Measurements from ENCODE around the gene TRABD2B. TPM values are rescaled to one million over a fixed set of nuclear protein-coding genes. Genes with fewer than 3 reads are reported as not detected.

The TRABD2B gene
- total RNA-seq, 1 experiment from 2014 or later, result 0.36 TPM

- intact Hi-C loops (cut with micrococcal nuclease; ENCODE audit: unreplicated experiment), result no loop called here
- Histone ChIP-seq H3K4me3 (ENCODE audit: low read depth, low read length) (no peak overlapping the region), H3K27me3 (replicated peaks; ENCODE audit: control insufficient read depth, insufficient read depth, low read length) (no peaks in the 10 kb centered on the region), H3K9me3 (no peaks in the 10 kb centered on the region), H3K36me3 (ENCODE audit: control insufficient read depth, insufficient read depth, low read length) (no peaks in the 10 kb centered on the region), H3K4me1 (no peaks in the 10 kb centered on the region)
- Mint-ChIP-seq H3K36me3 (ENCODE audit: insufficient read depth, unreplicated experiment) (no peaks in the 10 kb centered on the region), H3K9me3 (ENCODE audit: unreplicated experiment) (no peaks in the 10 kb centered on the region), H3K27me3 (ENCODE audit: insufficient read depth, unreplicated experiment) (no peaks in the 10 kb centered on the region), H3K27ac (ENCODE audit: unreplicated experiment) (no peak overlapping the region), H3K4me1 (ENCODE audit: low read depth, unreplicated experiment) (peaks cover 7% of the 10 kb centered on the region), H3K4me3 (ENCODE audit: unreplicated experiment) (no peak overlapping the region)
- BruUV-seq (replicated peaks), result no TSS peak
- TF ChIP-seq CTCF (IDR thresholded peaks at IDR 0.05; ENCODE audit: insufficient read depth in 1 of 2, low read depth in 1 of 2, low read length in 1 of 2, severe bottlenecking in 1 of 2, unreplicated experiment in 1 of 2), result no peak
- DNase-seq, result no peak
- ChIA-PET POLR2A (interaction anchor here (0.5 kb wide), 1 partner anchor 41 kb away, joined by 6 read pairs; the partner anchor contains the start of gene TRABD2B), CTCF (no interaction called here)
Measured at GRCh38 chr1:48038270-48038767, 41.1 kb upstream of the TRABD2B start.

- Mint-ChIP-seq H3K9me3 (ENCODE audit: unreplicated experiment) (no peaks in the 10 kb centered on the region), H3K27ac (ENCODE audit: unreplicated experiment) (no peak overlapping the region), H3K36me3 (ENCODE audit: insufficient read depth, unreplicated experiment) (no peaks in the 10 kb centered on the region), H3K27me3 (ENCODE audit: insufficient read depth, unreplicated experiment) (no peaks in the 10 kb centered on the region), H3K4me3 (ENCODE audit: unreplicated experiment) (no peak overlapping the region), H3K4me1 (ENCODE audit: low read depth, unreplicated experiment) (peaks cover 7% of the 10 kb centered on the region)
- no peaks in the 10 kb centered on the region for H3K9me3 ChIP-seq
- H3K4me3 ChIP-seq (ENCODE audit: low read depth, low read length), result no peak overlapping the region
- no peak for DNase-seq
- H3K4me1 ChIP-seq, result no peaks in the 10 kb centered on the region
- no peaks in the 10 kb centered on the region for H3K36me3 ChIP-seq (ENCODE audit: control insufficient read depth, insufficient read depth, low read length)
- BruUV-seq (replicated peaks), result no TSS peak
- ChIA-PET POLR2A (no interaction called here), CTCF (no interaction called here)
- no peak for TF ChIP-seq CTCF (IDR thresholded peaks at IDR 0.05; ENCODE audit: insufficient read depth in 1 of 2, low read depth in 1 of 2, low read length in 1 of 2, severe bottlenecking in 1 of 2, unreplicated experiment in 1 of 2)
- intact Hi-C loops (cut with micrococcal nuclease; ENCODE audit: unreplicated experiment), result no loop called here
- no peaks in the 10 kb centered on the region for H3K27me3 ChIP-seq (replicated peaks; ENCODE audit: control insufficient read depth, insufficient read depth, low read length)
Measured at GRCh38 chr1:48036710-48037355, 39.6 kb upstream of the TRABD2B start.

- POLR2A ChIA-PET, result no interaction called here
- DNase-seq, result no peak
- Mint-ChIP-seq H3K4me1 (ENCODE audit: low read depth, unreplicated experiment) (peaks cover 7% of the 10 kb centered on the region), H3K27ac (ENCODE audit: unreplicated experiment) (no peak overlapping the region), H3K9me3 (ENCODE audit: unreplicated experiment) (no peaks in the 10 kb centered on the region), H3K36me3 (ENCODE audit: insufficient read depth, unreplicated experiment) (no peaks in the 10 kb centered on the region), H3K27me3 (ENCODE audit: insufficient read depth, unreplicated experiment) (no peaks in the 10 kb centered on the region), H3K4me3 (ENCODE audit: unreplicated experiment) (no peak overlapping the region)
- CTCF ChIA-PET, result no interaction called here
- no peaks in the 10 kb centered on the region for H3K9me3 ChIP-seq
- no peaks in the 10 kb centered on the region for H3K36me3 ChIP-seq (ENCODE audit: control insufficient read depth, insufficient read depth, low read length)
- H3K4me3 ChIP-seq (ENCODE audit: low read depth, low read length), result no peak overlapping the region
- no peaks in the 10 kb centered on the region for H3K27me3 ChIP-seq (replicated peaks; ENCODE audit: control insufficient read depth, insufficient read depth, low read length)
- H3K4me1 ChIP-seq, result no peaks in the 10 kb centered on the region
- intact Hi-C loops (cut with micrococcal nuclease; ENCODE audit: unreplicated experiment), result no loop called here
- no TSS peak for BruUV-seq (replicated peaks)
- TF ChIP-seq CTCF (IDR thresholded peaks at IDR 0.05; ENCODE audit: insufficient read depth in 1 of 2, low read depth in 1 of 2, low read length in 1 of 2, severe bottlenecking in 1 of 2, unreplicated experiment in 1 of 2), result no peak
Measured at GRCh38 chr1:48035371-48036141, 38.4 kb upstream of the TRABD2B start.
